Coronary artery (tissue), 2 donors: Measurements from ENCODE around the gene TMEM53.

ENCODE experiments used
- DNase-seq: peaks from one replicate; pipeline ENCODE4 v3.0.0-alpha.2; 2017; ENCODE audit warnings: low spot score
- H3K27ac ChIP-seq, 2 donors: fragments of 200-600 bp; sonication (generic); one replicate each; pipeline ENCODE4 v1.5.1; 2016 to 2019
- H3K4me3 ChIP-seq: fragments of 200-600 bp; sonication (generic); 2 replicates; pipeline ENCODE4 v1.5.1; 2016; ENCODE audit warnings: mild to moderate bottlenecking, moderate library complexity
- CTCF ChIP-seq: fragments of 200-600 bp; sonication (generic); IDR thresholded peaks from one replicate; pipeline ENCODE4 v1.5.1; 2019; ENCODE audit warnings: antibody characterized with exemption

The TMEM53 gene

DNA sequence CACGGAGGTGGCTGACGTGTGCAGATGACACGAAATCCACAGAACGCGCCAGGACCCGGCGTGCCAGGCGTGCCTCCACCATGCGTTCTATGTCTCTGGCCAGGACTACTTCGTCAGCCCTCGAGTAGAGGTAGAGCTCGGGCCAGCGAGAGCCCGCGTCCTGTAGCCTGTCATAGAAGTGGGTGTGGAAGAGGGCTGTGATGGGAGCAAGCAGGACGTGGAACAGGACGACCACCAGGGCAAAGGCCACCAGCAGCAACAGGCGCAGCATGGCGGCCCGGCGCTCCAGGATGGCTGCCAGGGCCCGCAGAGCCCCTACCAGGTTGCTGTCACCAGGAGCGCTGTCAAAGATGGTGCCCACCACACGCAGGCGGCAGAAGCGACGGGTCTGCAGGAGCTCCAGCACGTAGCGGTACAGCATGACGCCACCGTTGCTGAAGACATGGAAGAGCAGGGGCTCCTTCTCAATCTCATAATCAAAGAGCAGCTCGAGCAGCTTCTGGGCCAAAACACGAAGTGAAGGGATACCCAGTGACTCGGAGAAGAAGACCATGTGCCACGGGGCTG, 19.6 kb downstream of the TMEM53 start:
- Histone ChIP-seq H3K27ac (no peak overlapping the region), H3K4me3 (no peak overlapping the region)
- TF ChIP-seq CTCF, result no peak
- DNase-seq, result no peak

- no peak overlapping the region for H3K27ac ChIP-seq
- TF ChIP-seq CTCF, result no peak
- no peak overlapping the region for H3K4me3 ChIP-seq
- no peak for DNase-seq
Observed at GRCh38 chr1:44653107-44653964, 20.9 kb downstream of the TMEM53 start.

- no peak overlapping the region for H3K4me3 ChIP-seq
- DNase-seq, result no peak
- TF ChIP-seq CTCF, result peak; percentile 94
- no peak overlapping the region for H3K27ac ChIP-seq
Observed at GRCh38 chr1:44652445-44653106, 21.7 kb downstream of the TMEM53 start.

- no peak for TF ChIP-seq CTCF
- no peak for DNase-seq
- H3K27ac ChIP-seq, result no peak overlapping the region
- no peak overlapping the region for H3K4me3 ChIP-seq
Observed at GRCh38 chr1:44651069-44651468, 23.2 kb downstream of the TMEM53 start.

DNA sequence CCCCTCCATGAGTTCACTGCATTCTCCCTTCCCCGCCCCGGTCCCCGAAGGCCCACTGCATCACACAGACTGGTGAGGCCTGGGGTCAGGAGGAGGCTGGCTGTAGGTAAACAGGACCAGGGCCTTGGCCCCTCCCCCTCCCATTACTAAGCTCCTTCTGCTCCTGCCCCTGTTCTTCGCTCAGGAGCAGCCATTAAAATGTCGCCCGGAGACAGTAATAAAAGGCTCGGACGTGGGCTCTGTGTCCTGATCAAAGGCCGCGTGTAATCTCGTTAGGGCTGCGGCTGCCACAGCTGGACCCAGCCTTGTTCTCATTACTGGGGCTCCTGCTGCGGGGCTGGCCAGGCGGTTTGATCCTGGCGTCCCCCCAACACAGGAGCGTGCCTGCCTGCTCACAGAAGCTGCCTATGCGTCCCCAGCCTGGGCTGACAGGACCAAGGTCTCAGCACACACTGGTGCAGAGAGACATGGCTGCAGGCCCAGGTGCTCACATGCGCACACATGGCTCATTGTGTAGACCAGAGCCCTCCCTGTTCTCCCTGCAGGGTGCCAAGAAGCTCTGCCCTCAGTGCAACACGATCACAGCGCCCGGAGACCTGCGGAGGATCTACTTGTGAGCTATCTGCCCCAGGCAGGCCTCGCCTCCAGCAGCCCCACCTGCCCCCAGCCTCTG, 24.0 kb downstream of the TMEM53 start:
- DNase-seq, result no peak

GRCh38 chr1:44649788-44650158, 24.5 kb downstream of the TMEM53 start:
- Histone ChIP-seq H3K4me3 (no peak overlapping the region), H3K27ac (no peak overlapping the region)
- no peak for DNase-seq
- no peak for TF ChIP-seq CTCF

More for the DNA sequence above, 24.0 kb downstream of the TMEM53 start:
- TF ChIP-seq CTCF, result no peak
- no peak overlapping the region for H3K27ac ChIP-seq
- H3K4me3 ChIP-seq, result no peak overlapping the region
